Panc1 (cell line): ENCODE data around the gene MYO1H.

ENCODE experiments used
- CTCF ChIP-seq: fragments of 450-650 bp; IDR thresholded peaks from 2 replicates; pipeline ENCODE4 v1.5.1; 2017; ENCODE audit warnings: mild to moderate bottlenecking
- POLR2AphosphoS5 ChIP-seq: IDR thresholded peaks from 2 replicates; pipeline ENCODE4 v1.6.1; 2012; ENCODE audit warnings: mild to moderate bottlenecking, low read depth, low read length, moderate library complexity

GRCh38 chr12:109347589-109347988, at the start of gene MYO1H:
- TF ChIP-seq CTCF (no peak), POLR2AphosphoS5 (no peak)
